ENCODE measurements around the gene ELAVL3.
"Not testable (repeated sequence)": the region's sequence is repeated elsewhere in the genome, so short reads cannot be mapped to it uniquely, and the experiment has no call there.

Gene ELAVL3

DNA sequence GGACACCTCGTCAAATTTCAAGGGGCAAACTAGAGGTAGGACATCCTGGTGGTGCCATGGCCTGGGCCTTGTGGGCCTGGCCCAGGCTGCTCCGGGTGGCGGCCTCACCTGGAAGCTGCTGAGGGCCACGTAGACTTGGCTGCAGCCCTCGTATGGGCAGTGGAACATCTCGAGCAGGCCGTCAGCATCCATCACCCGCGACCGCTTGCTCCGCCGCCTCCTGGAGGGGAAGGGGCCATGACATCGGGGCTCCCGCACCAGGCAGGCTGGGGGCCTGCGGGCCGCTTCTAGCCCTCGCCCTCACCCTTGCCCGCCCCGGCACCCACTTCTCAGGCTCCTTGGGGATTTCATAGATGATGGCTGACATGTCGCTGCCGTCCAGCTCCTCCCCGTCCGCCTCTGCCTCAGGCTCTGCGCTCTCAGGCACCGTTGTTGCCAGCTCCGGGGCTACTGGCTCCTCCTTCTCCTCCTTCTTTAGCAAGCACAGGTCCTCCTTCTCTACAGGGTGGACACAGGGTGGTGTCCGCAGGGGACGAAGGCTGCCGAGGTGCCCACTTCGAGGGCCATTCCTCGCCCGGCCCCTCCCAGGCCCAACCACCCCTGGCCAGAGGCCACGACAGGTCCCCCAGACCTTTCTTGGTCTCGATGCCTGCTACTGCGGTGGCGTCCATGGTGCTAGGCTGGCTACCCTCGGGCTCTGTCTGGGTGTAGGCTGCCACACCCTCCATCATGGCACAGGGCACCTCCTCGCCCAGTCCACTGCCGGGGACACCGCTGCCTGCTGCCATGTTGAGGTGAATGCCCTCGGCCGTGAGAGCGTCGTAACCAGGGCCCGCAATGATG, 6.0 kb upstream of the ELAVL3 start:
- DNase-seq (ENCODE audit: low spot score), result no peak

DNA sequence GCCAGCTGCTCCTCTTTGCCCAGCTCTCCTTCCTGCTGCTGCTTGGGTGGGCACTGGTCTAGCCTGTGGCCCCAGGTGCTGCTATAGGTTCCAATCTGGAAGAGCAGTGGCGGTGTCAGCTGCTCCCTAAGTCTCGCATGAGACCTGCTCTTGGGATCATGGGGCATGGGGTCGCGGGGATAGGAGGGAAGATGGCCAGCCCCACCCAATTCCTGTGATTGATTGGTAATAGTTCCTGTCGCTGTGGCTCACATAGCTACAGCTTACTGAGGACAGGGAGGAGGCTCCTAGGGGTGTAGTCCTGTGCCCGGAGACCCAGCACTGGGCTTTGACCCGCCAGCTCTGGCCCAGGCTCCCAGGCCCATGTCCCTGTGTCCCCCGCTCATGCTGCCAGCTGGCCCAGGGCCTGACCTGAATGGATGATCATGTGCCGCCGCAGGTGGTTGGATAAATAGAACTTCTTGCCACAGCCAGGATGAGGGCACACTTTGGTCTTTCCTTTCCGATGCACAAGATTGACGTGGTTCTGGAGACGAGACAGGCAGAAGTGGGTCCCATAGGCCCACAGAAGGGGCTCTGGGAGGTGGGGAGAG, 4.5 kb upstream of the ELAVL3 start:
- no peak for DNase-seq (ENCODE audit: low spot score)

DNA sequence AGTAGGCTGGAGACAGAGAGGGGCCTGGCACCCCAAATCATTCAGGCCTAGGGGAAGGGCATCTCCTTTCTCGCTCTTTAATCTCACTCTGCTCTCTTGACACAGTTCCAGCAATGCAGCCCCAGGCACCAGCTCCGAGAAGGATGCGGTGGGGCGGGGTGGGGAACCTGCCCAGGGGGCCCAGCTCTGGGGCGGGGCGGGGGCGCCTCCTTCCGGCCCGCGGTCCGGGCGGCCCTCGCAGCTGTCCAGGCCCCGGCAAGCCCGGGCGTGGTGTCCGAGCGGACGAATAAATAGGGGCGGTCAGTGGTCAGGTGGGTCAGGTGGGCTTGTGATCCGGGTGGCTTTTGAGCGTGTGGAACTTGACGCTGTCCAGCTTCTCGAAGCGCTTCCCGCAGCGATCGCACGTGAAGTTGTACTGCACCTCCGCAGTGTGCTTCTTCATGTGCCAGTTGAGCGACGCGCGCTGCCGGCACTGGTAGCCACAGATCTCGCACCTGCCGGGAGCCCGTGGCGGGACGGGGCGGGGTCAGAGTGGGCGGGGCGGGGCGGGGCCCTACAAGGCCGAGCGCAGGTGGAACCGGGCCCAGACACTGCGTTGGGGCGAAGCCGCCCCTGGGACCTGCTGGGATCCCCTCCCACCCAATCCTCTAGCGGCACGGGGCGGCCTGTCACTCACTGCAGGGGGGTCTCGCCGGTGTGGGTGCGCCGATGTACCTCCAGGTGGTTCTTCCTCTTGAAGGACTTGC, 2.7 kb upstream of the ELAVL3 start:
- DNase-seq (ENCODE audit: low spot score), result no peak

DNA sequence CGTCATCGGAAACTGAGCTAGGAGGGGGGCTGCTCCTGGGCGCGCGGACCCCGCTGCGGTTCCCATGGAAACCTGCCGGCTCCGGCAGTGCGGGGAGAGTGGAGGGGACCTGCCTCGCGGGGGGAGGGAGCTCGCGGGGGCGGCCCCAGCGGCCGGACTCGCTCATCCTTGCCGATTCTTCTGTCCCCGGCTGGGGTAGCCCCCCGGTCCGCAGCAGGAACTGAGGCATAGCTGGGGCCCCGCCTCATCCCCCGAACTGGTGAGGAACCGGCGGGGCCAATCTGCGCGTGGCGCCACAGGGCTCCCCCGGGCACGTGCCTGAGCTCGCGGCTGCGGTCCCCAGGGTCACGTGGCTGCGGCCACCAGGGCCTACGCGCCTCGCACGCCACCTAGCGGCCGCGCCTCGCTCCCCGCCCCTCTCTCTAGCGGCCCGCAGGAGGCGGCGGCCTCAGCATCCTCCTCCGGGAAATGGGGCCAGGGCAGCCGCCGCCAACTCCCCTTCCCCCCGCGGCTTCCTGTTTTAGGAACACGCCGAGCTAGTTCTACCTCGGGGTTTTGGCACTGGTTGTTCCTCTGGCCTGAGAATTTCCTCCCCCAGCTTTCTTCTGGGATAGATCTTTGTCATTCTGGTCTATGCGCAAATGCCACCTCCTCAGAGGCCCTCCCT, 1.7 kb upstream of the ELAVL3 start:
- DNase-seq (ENCODE audit: low spot score), result peak; percentile 97

DNA sequence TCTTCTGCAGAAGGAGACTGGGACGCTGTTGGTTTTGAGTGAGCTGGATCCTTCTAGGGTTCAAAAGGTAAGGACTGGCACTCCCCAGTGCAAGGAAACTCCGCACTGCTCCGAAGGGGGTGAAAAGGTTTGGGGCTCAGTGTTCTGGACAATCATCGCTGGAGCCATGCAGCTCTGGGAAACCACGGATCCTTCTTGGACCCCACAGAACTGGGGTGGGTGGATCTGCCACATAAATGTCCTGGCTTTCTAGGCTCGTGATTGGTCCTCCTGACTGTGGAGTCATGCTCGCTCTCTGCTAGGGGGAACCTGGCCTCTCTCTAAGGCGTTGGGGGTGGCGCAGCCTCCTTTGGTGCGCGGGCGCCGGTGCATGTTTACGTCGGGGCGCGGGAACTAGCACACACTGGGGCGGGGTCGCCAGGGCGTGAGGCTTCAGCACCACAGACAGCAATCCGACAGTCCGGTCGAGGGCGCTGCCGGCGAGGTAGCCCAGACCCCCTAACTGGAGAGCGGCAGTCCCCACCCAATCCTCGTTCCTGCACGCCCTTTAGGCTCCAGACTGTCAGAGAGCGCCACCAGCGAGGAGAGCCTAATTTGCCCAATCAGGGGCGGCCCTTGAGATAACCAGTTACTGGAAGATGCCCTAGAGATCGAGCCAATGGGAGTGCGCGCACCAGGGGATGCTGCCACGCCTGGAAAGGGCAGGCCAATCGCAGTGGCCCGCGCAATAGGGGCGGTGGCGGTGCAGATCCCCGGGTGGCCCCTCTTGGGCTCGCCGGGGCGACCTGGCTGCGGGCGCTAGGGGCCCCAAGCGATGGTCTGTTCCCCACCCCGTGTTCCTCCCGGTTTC, 913 bp upstream of the ELAVL3 start:
- DNase-seq (ENCODE audit: low spot score), result peak; percentile 92

DNA sequence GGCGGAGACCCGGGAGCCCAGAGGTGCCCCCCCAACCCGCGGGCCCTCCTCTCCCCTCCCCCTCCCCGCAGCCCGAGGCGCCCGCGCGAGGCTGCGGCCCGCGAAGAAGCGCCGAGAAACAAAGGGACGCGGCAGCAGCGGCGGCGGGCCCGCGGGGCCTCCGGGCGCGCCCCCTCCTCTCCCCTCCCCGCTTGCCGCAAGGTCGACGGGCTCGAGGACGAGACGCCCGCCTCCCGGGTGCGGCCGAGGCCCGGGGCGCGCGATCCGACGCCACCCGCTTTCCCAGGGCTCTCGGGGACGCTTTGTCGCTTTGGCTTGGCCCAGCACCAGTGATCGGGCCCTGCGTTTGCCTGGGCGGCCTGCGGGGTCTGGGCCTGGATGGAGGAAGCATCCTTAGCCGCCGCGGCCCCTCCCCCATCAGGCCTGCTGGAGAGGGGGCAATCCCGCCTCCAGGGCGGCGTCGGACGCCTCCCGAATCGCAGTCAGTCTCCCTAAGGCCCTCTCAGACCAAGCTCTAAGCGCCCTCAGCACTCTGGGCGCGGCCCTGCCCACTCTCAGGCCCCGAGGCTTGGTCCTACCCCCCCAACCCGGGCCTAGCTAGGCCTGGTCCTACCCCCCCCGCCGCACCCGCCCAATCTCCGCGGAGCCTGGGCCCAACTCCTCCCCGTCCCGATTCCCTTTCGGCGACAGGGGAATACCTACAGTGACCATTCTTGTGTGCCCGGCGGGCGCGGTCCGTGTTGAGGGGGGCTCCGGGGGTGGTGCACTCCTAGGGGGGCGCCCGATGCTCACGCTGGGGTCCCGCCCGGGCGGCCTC, 740 bp downstream of the ELAVL3 start:
- no peak for DNase-seq (ENCODE audit: low spot score)

DNA sequence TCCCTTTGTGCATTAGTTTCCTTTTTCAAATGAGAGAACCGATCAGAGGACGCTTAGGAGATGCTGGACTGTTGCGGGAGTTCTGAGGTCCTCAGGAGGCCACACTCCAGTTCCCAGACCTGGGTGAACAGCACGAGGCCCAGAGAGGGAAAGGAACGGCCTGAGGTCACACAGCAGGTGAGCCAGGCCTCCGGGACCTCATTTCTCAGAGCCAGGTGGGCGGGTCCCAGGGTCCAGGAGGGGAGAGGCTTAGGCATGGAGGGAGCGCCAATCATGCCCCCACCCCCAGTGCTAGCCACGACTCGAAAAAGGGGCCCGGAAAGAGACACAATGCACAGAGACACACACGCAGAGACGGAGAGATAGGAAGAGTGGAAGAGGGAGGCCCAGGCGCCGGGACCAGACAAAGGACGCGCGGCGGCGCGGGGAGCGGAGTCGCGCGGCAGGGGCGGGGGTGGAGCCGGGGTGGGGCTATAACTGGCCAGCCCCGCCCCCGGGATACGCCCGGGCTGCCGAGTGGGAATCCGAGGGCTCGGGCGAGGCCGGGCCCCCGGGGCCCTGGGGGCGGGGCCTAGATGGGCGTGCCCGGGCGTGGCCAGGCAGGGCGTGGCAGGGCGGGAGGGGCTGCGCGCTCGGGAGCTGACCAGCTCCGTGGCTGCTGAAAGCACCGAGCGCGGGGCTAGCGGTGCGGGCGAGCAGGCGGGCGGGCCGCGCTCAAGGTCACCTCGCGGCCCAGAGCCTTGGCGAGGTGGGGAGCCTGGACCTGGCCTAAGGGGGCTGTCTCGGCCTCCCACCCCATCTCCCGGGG, 1.6 kb downstream of the ELAVL3 start:
- DNase-seq (ENCODE audit: low spot score), result peak; percentile 75

DNA sequence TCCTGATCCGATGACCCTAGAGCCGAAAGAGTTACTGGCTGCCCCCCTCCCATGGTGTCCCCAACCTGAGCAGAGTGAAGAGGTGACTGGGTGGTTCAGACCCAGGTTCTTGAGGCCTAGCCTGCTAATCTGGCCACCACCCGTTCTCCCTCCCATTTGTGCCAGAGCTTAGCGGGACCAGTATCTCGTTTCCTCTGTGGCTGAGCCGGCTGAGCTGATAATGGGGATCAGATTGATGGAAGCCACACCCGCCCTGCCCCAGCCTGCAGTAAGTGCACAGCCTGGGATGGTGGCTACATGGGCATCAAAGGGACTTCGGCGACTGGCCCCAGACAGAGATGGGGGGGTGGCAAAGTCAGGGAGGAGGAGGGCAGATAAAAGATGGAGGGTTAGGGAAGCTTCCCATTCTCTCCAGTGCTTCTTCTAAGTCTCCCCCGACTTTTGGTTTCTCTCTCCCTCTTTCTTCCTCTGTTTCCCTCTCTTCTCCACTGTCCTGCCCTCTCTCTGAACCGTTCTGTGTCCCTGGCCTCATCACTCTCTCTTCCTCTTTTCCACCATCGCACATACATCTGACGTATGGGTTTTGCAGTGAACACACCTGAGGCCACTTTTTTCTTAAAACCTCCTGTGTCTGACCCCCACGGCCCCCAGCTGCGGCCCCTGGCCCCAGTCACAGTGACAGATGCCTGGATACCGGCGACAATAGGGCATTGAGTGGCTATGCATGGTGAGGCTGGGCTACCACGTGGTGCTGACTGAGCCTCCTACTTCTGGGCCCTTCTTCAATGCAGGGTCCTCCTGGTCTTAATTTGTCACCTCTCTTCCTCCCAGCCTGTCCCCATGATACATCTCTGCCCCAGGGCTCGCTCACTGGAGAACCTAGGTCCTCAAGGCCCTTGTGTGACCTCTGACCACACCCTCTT, 2.4 kb downstream of the ELAVL3 start:
- DNase-seq (ENCODE audit: low spot score), result no peak

DNA sequence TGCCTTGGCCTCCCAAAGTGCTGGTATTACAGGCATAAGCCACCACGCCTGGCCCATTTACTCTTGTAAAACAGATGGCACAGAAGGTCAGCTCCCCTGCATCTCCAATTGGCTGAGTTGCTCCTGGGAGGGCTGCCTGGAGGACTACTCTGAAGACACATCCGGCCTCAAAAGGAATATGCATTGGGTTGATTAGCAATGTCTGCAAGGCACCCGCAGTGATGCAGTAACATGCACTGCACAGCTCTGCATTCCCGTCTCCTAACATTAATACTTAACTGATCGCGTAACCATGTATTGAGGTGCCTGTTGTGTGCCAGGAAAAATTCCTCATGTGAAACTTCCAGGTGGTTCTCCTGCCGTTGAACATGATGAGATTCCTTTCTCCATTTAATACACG, 5.0 kb downstream of the ELAVL3 start:
- no peak for DNase-seq (ENCODE audit: low spot score)

DNA sequence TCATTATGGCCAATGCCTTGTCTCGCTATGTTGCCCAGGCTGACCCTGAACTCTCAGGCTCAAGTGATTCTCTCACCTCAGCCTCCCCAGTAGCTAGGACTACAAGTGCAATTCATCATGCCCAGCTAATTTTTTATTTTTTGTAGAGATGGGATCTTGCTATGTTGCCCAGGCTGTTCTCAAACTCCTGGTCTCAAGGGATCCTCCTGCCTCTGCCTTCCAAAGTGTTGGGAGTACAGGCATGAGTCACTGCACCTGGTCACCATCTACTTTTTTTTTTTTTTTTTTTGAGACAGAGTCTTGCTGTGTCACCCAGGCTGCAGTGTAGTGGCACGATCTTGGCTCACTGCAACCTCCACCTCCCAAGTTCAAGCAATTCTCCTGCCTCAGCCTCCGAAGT, 5.5 kb downstream of the ELAVL3 start:
- DNase-seq (ENCODE audit: low spot score), result not testable (repeated sequence)

DNA sequence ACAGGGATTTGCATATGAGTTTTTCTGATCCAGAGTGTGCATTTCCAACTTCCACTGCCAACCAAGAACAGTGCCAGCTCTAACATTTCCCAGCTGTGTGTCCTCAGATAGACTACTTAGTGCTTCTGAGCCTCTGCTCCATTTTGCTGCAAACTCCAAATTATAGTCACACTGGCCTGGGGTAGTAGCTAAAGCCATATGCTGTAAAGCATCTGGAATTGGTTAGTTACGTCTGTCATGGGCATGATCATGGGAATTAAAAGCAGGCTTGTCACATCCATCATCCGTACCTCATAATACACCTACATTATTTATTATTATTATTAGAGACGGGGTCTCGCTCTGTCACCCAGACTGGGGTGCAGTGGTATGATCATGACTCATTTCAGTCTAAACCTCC, 7.1 kb downstream of the ELAVL3 start:
- no peak for DNase-seq (ENCODE audit: low spot score)

DNA sequence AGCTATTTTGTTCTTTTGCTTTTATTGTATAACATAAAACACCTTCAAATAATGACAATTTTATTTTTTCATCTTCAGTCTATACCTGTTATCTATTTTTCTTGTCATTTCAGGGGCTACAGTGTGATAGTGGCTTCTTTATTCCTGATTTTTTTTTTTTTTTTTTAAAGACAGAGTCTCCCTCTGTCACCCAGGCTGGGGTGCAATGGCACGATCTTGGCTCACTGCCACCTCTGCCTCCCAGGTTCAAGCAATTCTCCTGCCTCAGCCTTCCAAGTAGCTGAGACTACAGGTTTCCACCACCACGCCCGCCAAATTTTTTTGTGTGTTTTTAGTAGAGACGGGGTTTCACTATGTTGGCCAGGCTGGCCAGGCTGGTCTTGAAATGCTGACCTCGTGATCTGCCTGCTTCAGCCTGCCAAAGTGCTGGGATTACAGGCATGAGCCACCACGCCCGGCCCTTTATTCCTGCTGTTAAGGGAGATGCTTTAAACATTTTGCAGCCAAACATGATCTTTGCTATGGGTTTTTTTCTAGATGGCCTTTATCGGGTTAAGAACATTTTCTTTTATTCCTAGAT, 12.5 kb downstream of the ELAVL3 start:
- not testable (repeated sequence) for DNase-seq (ENCODE audit: low spot score)

DNA sequence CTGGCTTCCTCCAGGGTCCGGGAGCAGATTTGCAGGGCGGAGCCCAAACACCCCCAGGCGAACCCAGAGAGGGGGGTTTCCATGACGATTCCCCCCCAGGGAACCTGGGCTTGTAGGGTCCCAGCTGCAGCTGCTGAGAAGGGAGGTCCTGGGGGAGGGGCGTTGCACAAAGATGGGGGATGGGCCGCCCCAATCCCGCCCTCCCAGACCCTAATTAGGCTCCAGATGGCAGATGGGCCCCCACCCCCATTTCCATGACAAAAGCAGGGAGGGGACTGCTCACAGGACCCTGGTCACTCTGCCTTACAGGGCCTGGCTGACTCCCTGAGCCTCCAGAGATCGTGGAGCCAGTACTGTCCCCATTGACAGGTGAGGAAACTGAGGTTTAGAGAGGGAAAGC, 15.2 kb downstream of the ELAVL3 start:
- no peak for DNase-seq (ENCODE audit: low spot score)

DNA sequence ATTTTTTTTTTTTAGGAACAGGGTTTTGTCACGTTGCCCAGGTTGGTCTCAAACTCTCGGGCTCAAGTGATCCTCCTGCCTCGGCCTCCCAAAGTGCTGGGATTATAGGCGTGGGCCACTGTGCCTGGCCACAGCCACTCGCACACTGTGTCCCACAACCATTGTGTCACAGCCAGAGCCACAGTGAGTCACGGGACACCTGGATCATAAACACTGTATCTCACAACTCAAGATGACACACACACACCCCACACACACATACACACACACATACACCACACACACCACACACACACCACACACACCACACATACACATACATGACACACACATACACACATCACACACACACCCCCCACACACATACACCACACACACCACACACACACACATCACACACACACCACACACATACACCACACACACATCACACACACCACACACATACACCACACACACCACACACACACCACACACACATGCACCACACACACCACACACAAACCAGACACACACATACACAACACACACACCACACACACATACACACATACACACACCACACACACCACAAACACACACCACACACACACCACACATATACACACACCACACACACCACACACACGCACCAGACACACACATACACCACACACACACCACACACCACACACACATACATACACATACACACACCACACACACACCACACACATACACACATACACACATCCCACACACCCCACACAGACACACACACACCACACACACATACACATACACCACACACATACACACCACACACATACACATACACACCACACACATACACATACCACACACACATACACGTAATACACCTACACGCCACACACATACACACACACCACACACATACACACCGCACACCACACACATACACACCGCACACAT, 16.2 kb downstream of the ELAVL3 start:
- DNase-seq (ENCODE audit: low spot score), result no peak

DNA sequence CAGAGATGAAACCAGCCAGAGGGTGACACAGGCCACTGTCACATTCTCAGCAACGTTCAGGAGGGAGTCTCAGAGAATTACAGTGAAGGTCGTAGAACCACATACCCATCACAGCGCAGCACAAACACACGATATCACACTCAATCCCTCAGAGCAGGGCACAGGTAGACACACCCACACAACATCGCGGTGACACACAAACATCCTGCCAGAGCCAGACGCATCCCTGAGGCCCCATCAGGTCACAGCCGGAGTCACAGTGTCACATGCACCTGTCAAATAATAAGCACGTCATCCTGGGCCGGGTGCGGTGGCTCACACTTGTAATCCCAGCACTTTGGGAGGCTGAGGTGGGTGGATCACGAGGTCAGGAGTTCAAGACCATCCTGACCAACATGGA, 17.5 kb downstream of the ELAVL3 start:
- DNase-seq (ENCODE audit: low spot score), result no peak

DNA sequence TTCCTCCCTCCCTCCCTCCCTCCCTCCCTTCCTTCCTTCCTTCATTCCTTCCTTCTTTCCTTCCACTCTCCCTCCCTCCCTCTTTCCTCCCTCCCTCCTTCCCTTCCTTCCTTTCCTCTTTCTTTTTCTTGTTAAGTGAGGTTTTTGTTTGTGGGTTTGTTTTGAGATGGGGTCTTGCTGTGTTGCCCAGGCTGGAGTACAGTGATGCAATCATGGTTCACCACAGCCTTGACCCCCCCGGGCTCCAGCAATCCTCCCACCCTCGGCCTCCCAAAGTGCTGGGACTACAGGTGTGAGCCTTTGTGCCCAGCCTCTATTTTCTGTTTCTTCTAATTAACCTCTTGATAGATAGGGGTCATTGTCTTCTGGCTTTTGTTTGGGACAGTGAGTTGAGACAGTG, 19.4 kb downstream of the ELAVL3 start:
- no peak for DNase-seq (ENCODE audit: low spot score)

DNA sequence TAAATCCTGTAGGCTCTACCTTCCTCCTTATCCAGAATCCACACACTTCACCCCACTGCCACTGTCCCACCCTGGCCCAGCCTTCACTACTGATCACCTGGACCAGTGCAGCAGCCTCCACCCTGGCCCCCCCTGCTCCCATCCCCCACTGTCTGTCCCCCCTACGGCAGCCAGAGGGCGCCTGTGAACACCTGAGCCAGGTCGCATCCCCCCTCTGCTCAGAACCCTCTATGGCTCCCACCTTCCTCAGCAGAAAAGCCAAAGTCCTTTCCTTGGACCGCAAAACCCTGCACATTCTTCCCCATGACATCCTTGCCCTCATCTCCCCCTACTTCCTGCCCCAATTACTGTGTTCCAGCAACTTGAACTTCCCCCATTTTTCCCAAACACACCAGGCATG, 20.6 kb downstream of the ELAVL3 start:
- DNase-seq (ENCODE audit: low spot score), result no peak
